ENCODE measurements around the gene LRIG1.

DNA sequence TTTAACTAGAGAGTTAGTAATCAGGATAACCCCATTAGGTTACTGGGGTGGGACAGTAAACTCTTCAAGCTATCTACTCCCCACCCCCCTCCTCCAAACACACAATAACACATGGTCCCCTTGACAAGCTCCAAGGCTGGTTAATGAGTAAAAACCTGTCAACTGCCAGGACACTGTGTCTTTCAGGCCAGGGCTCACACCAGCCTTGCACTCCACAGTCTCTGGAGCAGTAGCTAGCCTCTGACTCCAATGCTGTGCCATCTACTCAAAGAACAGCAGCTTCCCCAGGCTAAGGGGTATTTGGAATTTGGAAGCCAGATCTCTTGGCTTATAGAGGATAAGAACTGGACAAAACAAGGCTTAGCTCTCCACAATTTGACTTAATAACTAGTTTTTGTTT, 115.8 kb downstream of the LRIG1 start:
- TF ChIP-seq, protein P1, sequence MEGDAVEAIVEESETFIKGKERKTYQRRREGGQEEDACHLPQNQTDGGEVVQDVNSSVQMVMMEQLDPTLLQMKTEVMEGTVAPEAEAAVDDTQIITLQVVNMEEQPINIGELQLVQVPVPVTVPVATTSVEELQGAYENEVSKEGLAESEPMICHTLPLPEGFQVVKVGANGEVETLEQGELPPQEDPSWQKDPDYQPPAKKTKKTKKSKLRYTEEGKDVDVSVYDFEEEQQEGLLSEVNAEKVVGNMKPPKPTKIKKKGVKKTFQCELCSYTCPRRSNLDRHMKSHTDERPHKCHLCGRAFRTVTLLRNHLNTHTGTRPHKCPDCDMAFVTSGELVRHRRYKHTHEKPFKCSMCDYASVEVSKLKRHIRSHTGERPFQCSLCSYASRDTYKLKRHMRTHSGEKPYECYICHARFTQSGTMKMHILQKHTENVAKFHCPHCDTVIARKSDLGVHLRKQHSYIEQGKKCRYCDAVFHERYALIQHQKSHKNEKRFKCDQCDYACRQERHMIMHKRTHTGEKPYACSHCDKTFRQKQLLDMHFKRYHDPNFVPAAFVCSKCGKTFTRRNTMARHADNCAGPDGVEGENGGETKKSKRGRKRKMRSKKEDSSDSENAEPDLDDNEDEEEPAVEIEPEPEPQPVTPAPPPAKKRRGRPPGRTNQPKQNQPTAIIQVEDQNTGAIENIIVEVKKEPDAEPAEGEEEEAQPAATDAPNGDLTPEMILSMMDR (IDR thresholded peaks at IDR 0.05) = no peak
- TF ChIP-seq POLR2AphosphoS5 (IDR thresholded peaks at IDR 0.05) = no peak
- TF ChIP-seq POLR2A (IDR thresholded peaks at IDR 0.05) = no peak

All from breast epithelium (tissue), 3 donors.